SK-MEL-5 (cell line): Measurements from ENCODE around the gene ABCG5. TPM values are rescaled to one million over a fixed set of nuclear protein-coding genes. Genes with fewer than 3 reads are reported as not detected.

Experiments
- DNase-seq: peaks from one replicate; pipeline ENCODE4 v3.0.0-alpha.2; 2016; ENCODE audit warnings: low read depth, low spot score
- in situ Hi-C: cut with HindIII; loops from 2 replicates; pipeline ENCODE4 v1.10.0; 2016; ENCODE audit warnings: low sequenced_read_pairs, high pct_unique_total_duplicates, low pct_unique_long_range_greater_than_20kb
- polyA plus RNA-seq, 2 experiments: library from polyadenylated mRNA; depleted of rRNA; stranded (reverse); fragments of >200 nt; gene quantifications; 2 replicates each; pipeline ENCODE4 v1.2.3, GENCODE V29; 2015
- total RNA-seq: library from RNA; depleted of rRNA; stranded (reverse); fragments of >200 nt; shearing (Covaris generic); gene quantifications from 2 replicates; pipeline ENCODE4 v1.2.3, GENCODE V29; 2014; rRNA removed

Gene ABCG5
- 0.08 and 0.11 TPM in 2 replicates for total RNA-seq
- polyA plus RNA-seq (2015; cell fraction: cytosol; rRNA removed): 0.12 TPM in 1 of 2 replicates, not detected in the other
- not detected in 2 replicates for polyA plus RNA-seq (2015; cell fraction: nucleus; rRNA removed)

DNA sequence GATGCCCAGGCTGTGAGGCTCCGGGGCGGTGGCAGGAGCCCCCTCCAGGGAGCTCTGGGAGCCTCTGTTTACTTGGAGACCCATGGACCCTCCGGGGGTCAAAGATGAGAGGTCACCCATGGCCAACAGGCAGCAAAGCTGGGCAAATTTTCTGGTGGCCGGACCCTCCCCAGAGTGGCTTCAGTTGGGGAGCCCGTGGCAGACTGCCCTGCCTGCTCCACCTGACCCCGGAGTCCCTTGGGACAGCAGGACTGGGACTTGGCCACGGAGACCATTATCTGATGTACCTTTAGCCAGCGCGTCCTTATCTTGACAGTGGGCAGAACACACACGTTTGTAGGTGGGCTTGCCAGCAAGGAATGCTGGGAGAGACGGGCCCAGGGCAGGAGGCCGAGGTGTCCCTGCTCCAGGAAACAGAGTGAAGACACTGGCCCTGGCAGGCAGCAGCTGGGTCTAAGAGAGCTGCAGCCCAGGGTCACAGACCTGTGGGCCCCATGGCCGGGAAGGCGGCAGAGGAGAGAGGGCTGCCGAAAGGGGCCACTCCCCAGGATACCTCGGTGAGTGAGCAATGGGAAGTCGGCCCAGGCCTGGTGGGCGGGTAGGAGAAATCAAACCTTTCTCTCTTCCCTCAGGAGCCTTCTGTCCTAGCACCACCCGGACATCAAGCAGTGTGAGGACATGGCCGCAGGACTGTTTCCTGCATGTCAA, at the start of gene ABCG5, which contains the start of gene ABCG8:
Gene ABCG5, minus strand, starts transcription at position 280 of the 708 bp plus-strand sequence. Its CDS starts 160 bp downstream, at position 120.
Gene ABCG8, plus strand, starts transcription at position 412 of the 708 bp plus-strand sequence. Its CDS starts 83 bp downstream, at position 495.
- in situ Hi-C loops: no loop called here
- no peak for DNase-seq

DNA sequence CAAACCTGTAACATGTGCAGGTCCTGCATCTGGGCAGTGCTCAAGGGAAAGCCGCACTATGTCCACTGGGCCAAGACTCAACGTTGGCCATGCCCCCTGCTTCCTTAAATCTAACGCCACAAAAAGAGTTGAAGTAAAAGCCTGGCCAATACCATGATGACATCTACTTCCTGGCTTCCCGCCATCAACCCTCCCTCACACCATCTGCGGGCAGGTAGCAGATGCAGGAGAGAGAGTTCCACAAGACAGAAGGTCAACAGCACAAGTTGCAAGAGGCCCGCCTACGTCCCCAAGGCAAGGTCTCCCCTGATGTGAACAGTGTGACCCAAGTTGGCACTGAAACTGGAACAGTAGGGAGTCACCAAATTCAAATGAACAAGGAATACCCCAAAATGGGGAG, 48.5 kb upstream of the ABCG5 start:
- DNase-seq: no peak
- in situ Hi-C loops: no loop called here

DNA sequence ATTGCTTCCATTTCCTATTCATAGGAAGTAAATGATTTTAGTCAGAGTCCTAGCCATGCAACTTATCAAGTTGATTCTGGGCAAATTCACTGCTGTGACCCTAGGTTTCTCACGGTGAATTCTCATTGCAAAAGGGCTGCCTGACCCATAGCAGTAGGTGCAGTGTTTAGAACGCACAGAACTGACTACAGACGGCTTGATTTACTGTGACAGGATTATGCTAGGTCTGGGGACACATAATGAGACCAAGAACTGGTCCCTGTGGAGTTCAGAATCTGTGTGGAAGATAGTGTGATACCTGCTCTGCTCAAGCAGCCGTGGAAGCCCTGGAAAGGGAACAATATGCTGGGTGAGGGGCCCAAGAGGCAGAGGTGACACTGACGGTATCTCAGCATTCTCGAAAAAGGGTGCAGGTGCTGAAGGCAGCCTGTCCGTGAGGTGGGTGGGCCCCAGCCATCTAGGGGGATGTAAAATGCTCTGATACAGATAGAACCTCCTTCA, 46.5 kb upstream of the ABCG5 start:
- no peak for DNase-seq
- in situ Hi-C loops: no loop called here

DNA sequence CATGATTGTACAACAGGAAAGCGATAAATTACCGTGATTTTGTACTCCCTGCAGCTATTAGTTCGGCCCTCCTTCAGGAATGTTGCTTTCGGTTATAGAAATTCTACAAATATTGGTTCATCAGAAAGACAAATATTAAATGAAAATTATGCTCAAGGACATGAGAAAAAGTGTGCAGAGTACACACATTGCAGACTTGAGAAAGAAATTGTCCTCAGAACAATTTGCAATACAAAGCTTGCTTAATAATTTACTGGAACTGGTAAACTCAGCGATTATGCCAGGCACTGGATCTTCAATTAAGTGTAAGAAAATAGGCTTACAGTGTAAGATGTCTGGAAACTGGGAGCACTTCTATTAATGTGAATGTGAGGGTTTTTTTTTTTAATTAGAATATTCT, 46.0 kb upstream of the ABCG5 start:
- in situ Hi-C loops: no loop called here
- no peak for DNase-seq

DNA sequence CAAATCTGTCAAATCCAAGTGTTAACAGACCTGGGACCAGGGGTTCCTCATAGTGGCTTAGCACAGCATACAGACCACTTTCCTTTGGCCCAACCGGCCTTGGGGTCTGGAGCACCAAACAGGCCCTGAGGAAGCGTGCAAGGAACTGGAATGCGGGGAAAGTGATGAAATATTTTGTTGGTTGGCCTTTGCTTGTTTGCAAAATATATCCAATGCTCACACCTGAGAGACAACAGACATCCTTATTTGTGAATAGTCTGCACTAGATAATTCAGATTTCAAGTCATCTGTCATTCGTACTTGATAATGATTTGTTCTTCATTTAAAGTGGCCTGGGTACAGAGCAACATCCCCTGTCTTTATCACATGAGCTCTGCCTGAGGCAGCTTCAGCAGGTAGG, 43.7 kb upstream of the ABCG5 start:
- in situ Hi-C loops: no loop called here
- no peak for DNase-seq

DNA sequence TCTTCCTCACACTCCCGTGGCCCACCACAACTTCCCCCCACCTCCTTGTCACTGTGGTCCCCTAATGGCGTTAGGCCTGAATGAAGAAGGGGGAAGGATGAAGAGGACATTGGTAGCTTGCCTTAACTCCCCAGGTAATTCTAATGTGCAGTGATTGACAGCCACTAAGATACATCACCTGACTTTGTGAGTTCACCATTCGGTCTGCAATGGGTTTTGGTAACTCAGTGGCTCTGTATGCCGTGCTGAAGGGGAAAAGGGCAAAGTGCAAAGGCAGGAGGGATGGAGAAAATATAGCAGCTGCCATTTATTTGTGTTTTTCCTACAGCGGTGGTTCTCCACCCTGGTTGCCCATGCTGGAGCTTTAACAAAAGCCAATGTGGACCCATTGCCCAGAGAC, 42.3 kb upstream of the ABCG5 start:
- no peak for DNase-seq
- in situ Hi-C loops: no loop called here

DNA sequence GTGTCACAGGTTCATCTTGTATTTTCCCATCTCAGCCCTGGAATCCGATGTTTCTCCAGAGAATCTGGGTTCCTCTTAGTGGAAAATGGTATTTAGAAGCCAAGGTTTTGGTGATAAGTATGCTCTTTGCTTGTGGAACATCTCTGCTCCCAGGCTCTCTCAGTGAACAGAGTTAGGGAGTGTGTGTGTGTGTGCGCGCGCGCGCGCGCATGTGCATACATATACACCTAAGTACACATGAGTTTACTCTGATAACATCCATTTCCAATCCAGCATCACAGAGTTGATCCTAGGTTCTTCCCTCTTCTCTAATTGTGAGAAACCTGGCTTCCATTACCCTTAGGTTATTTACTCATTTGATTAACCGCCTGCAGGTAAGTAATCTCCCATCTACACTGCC, 41.8 kb upstream of the ABCG5 start:
- no peak for DNase-seq
- in situ Hi-C loops: no loop called here

DNA sequence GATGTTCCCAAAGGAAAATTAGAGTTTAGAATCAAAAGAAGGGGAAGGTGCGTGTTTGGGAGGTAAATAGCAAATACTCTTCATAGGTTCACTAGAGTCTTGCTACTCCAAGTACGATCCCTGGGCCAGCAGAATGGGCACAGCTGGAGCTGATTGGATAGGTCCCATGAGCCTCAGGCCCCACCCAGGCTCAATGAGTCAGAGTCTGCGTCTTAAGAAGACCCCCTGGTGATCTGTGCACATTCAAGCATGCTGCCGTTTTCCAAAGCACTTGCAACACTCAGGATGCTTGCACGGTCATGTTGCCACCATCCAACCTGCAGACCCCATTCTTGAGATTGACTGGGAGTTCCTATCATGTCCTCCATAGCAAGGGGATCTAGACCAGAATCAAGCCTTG, 40.6 kb upstream of the ABCG5 start:
- DNase-seq: peak; percentile 48
- in situ Hi-C loops: no loop called here

DNA sequence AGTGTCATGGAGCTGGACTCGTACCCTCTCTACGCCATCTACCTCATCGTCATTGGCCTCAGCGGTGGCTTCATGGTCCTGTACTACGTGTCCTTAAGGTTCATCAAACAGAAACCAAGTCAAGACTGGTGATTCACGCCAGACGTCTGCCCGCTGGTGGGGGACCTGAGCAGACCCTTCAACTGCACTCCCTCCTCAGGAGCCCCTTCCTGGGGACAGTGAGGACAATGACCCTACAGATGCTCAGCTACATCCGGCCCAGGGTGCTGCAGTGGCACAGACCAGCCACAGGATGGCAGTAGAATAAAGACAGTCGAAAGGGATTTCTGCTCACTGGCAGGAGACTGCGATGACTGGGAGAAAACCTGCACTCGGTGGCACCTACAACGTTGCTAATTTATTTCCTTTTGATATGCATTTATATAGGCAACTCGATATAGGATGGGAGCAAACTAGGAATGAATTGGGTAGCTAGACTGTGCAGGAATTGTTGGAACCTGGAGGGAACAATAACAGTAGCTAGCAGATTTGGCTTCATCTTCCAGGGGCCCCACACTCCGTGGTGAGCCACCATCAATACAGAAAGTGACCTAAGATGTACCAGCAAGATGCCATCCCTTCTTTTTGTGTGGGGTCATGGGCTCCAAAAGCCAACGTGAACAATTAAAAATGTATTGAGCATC, 39.3 kb upstream of the ABCG5 start:
- in situ Hi-C loops: no loop called here
- peak; percentile 90 for DNase-seq

DNA sequence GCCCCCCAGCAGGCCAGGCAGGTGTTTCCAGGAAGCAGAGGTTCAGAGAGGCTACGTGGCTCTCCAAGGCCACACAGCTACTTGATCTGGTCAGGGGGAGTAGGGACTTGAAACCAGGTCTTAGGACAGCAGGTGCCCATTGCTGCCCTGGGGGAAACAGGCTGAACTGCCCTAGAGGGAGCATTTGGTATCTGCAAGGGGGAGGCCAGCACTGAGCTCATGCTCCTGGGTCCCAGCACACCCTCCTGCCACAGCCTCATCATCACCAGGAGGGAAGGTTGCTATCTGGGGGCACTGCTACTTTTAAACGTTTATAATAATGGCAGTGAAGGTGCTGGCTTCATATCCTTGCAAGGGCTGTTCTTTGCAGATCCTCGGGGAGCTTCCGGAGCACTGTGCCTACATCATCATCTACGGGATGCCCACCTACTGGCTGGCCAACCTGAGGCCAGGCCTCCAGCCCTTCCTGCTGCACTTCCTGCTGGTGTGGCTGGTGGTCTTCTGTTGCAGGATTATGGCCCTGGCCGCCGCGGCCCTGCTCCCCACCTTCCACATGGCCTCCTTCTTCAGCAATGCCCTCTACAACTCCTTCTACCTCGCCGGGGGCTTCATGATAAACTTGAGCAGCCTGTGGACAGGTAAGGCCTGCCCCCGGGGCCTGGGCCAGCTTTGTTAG, 36.3 kb upstream of the ABCG5 start:
- in situ Hi-C loops: no loop called here
- DNase-seq: no peak

DNA sequence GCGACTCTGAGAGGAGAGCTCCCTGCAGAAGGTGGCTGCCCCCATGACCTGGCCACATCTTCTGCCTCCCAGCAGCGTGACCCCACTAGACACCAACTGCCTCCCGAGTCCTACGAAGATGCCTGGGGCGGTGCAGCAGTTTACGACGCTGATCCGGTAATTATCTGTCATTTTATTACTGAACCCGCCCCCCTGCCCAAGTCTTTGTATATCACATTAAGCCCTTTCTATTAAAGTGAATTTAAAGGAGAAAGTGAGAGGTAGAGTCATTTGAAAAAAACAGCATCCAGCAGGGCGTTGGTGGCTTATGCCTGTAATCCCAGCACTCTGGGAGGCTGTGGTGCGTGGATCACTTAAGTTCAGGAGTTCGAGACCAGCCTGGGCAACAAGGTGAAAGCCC, 33.5 kb upstream of the ABCG5 start:
- in situ Hi-C loops: no loop called here
- DNase-seq: no peak

DNA sequence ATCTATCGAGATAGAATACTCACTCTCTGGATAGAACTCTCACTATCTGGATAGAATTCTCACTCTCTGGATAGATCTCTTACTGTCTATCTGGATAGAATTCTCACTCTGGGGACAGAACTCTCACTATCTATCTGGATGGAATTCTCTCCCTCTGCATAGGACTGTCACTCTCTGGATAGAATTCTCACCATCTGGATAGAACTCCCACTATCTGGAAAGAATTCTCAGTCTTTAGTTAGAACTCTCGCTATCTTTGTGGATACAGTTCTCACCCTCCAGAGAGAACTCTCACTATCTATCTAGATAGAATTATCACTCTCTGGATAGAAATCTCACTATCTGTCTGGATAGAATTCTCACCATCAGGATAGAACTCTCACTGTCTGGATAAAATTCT, 16.7 kb upstream of the ABCG5 start:
- in situ Hi-C loops: no loop called here
- DNase-seq: no peak

DNA sequence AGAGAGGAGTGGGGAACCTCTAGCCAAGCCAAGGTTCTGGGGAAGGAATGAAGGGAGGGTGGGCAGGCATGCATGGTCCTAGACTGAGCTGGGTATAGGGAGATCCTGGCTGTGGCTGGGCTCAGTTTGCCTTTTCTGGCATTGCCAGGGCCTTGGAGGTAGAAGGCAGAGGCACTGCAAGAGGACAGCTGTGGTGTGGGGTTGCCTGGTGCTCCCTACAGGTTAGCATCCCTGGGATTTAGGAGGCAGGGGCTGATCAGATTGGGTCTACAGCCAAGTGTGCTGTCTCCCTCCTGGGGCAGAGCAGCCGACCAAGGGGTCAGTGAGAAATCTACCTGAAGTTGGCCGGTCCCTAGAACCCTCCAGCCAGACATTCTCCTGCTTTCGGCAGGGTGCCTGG, 16.0 kb upstream of the ABCG5 start:
- in situ Hi-C loops: no loop called here

DNA sequence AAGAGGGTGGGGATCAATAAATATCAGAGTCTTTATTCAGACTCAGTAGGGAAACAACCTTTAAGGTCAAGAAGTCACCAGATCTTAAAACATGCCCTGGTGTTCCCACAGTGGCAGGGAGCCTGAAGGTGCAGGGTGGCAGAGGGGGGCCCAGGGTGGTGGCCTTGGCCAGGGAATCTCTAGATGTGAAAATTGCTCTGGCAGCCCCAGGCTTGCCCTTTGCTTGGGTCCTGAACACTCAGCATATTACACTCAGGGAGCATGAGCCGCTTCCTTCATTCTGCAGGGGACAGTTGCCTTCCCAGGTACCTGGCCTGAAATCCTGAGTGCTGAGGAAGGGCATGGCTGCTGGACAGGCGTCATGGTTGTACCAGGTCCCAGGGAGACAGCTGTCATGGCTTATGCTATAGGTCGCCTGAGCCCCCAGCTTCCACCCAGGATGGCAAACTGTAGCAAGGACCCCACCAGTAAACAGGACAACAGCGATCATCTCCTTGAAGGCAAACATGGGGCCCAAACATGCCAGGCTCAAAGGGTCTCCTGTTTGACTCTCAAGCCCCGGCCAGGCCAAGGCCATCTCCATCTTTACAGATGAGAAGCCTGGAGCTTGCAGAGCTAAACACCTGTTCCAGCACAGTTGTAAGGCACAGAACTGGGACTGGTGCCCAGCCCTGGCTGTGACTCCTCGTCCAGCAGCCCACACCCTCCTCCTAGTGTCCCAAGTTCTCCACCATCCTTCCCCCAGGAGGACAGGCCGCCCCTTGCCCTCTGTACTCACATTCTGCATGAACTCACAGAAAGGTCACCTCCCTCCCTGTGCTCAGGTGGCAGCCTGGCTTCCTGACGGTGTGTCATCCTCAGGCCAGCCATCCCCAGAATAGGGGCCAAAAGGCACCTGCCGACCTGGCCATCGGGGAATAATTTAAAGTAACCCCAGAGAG, 14.8 kb upstream of the ABCG5 start:
- in situ Hi-C loops: no loop called here
- no peak for DNase-seq

More for the DNA sequence above, 16.0 kb upstream of the ABCG5 start:
- no peak for DNase-seq

DNA sequence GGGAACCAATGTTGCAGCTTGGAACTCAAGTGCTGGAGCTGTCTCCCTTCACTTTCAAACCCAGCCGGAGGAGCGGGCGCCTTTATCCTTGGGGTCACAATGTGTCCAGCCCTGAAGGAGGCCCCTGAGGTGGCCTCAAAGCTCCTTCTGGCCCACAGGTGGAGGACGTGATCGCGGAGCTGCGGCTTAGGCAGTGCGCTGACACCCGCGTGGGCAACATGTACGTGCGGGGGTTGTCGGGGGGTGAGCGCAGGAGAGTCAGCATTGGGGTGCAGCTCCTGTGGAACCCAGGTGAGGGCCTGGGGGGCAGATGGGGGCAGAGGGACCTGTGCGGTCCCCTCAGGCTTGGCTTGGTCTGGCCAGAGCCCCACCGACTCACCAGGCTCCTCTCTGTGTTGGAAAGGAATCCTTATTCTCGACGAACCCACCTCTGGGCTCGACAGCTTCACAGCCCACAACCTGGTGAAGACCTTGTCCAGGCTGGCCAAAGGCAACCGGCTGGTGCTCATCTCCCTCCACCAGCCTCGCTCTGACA, 13.6 kb upstream of the ABCG5 start:
- DNase-seq: no peak
- in situ Hi-C loops: no loop called here

DNA sequence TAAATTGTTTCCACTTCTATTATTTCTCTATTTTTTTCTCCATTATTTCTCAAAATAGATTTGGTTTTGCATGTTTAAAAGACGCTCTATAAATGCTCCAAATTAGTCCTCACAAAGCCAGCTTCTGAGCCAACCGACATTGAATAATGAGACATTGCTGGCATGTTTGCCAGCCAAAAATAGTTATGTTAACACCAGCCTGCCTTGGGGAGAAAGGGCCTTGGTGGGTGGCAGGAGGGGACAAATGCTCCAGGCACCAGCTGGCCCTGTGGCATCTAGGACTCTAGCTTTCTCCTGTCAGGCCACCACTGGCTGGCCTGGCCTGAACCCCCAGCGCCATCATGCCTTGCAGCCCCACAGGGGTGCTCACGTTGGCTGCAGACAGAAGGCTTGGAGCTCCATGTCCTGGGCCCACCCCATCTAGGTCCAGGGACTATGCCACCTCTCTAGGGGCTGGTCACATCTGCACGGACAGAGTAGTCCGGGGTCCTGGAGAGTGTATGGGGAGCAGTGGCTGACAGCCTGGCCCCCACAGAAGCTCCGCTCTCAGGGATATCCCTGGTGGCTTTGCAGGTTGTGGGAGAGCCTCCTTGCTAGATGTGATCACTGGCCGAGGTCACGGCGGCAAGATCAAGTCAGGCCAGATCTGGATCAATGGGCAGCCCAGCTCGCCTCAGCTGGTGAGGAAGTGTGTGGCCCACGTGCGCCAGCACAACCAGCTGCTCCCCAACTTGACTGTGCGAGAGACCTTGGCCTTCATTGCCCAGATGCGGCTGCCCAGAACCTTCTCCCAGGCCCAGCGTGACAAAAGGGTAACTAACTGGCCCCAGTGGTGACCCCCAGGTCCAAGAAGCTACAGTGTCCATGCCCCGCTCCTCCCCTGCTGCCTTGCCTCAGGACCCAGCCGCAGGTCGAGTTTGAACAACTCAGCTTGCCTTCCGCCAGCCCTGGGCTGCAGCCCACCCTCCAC, 12.7 kb upstream of the ABCG5 start:
- in situ Hi-C loops: no loop called here
- no peak for DNase-seq
